ENCODE measurements around the gene PLIN3.
A peak's percentile ranks its signal among the peaks of the same experiment; 100 is the strongest.
"Not testable (repeated sequence)": the region's sequence is repeated elsewhere in the genome, so short reads cannot be mapped to it uniquely, and the experiment has no call there.

Gene PLIN3

GRCh38 chr19:4896372-4896771 is 28.9 kb upstream of the PLIN3 start:
- POLR2A ChIA-PET (ENCODE audit: low non-redundant PET) = no interaction called here

GRCh38 chr19:4892962-4893361 is 25.5 kb upstream of the PLIN3 start:
- H3K27ac ChIP-seq; DNase-seq (ENCODE audit: low spot score); POLR2A ChIA-PET (ENCODE audit: low non-redundant PET): not testable (repeated sequence)
- CTCF ChIA-PET = interaction anchor here (0.6 kb wide), 1 partner anchor 39 kb away, joined by 4 read pairs; no protein-coding TSS in a partner anchor

More at GRCh38 chr19:4896372-4896771, 28.9 kb upstream of the PLIN3 start:
- peak; percentile 56 for DNase-seq (ENCODE audit: low spot score)
- TF ChIP-seq CTCF (conservative IDR thresholded peaks at IDR 0.05; ENCODE audit: low read depth) = no peak
- H3K27ac ChIP-seq = peak overlapping the region; percentile 53
- CTCF ChIA-PET = no interaction called here

- no peak for TF ChIP-seq CTCF (conservative IDR thresholded peaks at IDR 0.05; ENCODE audit: low read depth)
- ChIA-PET CTCF (no interaction called here), POLR2A (ENCODE audit: low non-redundant PET) (no interaction called here)
- no peak overlapping the region for H3K27ac ChIP-seq
- no peak for DNase-seq (ENCODE audit: low spot score)
Measured at GRCh38 chr19:4891066-4891465, 23.6 kb upstream of the PLIN3 start.

GRCh38 chr19:4889034-4889815 is 21.8 kb upstream of the PLIN3 start:
- peak; percentile 89 for DNase-seq (ENCODE audit: low spot score)
- ChIA-PET CTCF (interaction anchor here (0.5 to 0.6 kb wide), 4 partner anchors 22 to 114 kb away, joined by 3 read pairs; no protein-coding TSS in a partner anchor), POLR2A (ENCODE audit: low non-redundant PET) (interaction anchor here (0.6 kb wide), 1 partner anchor 20 kb away, joined by 3 read pairs; the partner anchor contains the start of gene UHRF1)
- no peak for TF ChIP-seq CTCF (conservative IDR thresholded peaks at IDR 0.05; ENCODE audit: low read depth)
- peak overlapping the region; percentile 54 for H3K27ac ChIP-seq

GRCh38 chr19:4887803-4888202 is 20.3 kb upstream of the PLIN3 start:
- H3K27ac ChIP-seq; CTCF ChIA-PET; DNase-seq (ENCODE audit: low spot score); POLR2A ChIA-PET (ENCODE audit: low non-redundant PET): not testable (repeated sequence)

GRCh38 chr19:4884993-4885392 is 17.5 kb upstream of the PLIN3 start:
- CTCF ChIA-PET; DNase-seq (ENCODE audit: low spot score); POLR2A ChIA-PET (ENCODE audit: low non-redundant PET); H3K27ac ChIP-seq: not testable (repeated sequence)

GRCh38 chr19:4882874-4883273 is 15.4 kb upstream of the PLIN3 start:
- H3K27ac ChIP-seq; POLR2A ChIA-PET (ENCODE audit: low non-redundant PET); DNase-seq (ENCODE audit: low spot score); CTCF ChIA-PET: not testable (repeated sequence)

GRCh38 chr19:4879041-4879440 is 11.6 kb upstream of the PLIN3 start:
- peak overlapping the region; percentile 71 for H3K27ac ChIP-seq
- ChIA-PET POLR2A (ENCODE audit: low non-redundant PET) (no interaction called here), CTCF (interaction anchor here (0.6 to 1.2 kb wide), 4 partner anchors 15 to 98 kb away, joined by 3 to 6 read pairs (median 4); no protein-coding TSS in a partner anchor)
- DNase-seq (ENCODE audit: low spot score) = no peak
- no peak for TF ChIP-seq CTCF (conservative IDR thresholded peaks at IDR 0.05; ENCODE audit: low read depth)
